Endodermal cell (in vitro differentiated cells): ENCODE data around the gene YAP1. TPM values are rescaled to one million over a fixed set of nuclear protein-coding genes. Genes with fewer than 3 reads are reported as not detected.

Experiments
- DNase-seq: peaks from one replicate; pipeline ENCODE4 v3.0.0-alpha.2; 2017
- H3K27ac ChIP-seq: 2 replicates; pipeline ENCODE4 v1.5.1; 2013; ENCODE audit warnings: mild to moderate bottlenecking, low read depth, low read length, moderate library complexity
- H3K27me3 ChIP-seq: 2 replicates; pipeline ENCODE4 v1.6.1; 2013; ENCODE audit warnings: mild to moderate bottlenecking, low read length, moderate library complexity; ENCODE audit not compliant: insufficient read depth, control insufficient read depth, poor library complexity, severe bottlenecking
- H3K36me3 ChIP-seq: 2 replicates; pipeline ENCODE4 v1.7.0; 2013; ENCODE audit warnings: mild to moderate bottlenecking, low read length, moderate library complexity; ENCODE audit not compliant: control insufficient read depth, insufficient read depth
- H3K4me1 ChIP-seq: one replicate; pipeline ENCODE4 v1.7.0; 2013; ENCODE audit warnings: low read length; ENCODE audit not compliant: control insufficient read depth, insufficient read depth
- H3K4me3 ChIP-seq: 2 replicates; pipeline ENCODE4 v1.5.1; 2013; ENCODE audit warnings: mild to moderate bottlenecking, low read length, moderate library complexity
- H3K9ac ChIP-seq: 2 replicates; pipeline ENCODE4 v1.6.1; 2013; ENCODE audit warnings: mild to moderate bottlenecking, low read length, moderate library complexity; ENCODE audit not compliant: poor library complexity, severe bottlenecking; ENCODE audit errors: extremely low read depth
- H3K9me3 ChIP-seq: 2 replicates; pipeline ENCODE4 v1.6.1; 2013; ENCODE audit warnings: mild to moderate bottlenecking, low read length, moderate library complexity; ENCODE audit not compliant: control insufficient read depth
- H3K27ac Mint-ChIP-seq: 2 replicates; pipeline ENCODE4 v1.8.0; 2020; ENCODE audit warnings: mixed read lengths
- H3K27me3 Mint-ChIP-seq: 2 replicates; pipeline ENCODE4 v1.8.0; 2021; ENCODE audit warnings: mild to moderate bottlenecking, mixed read lengths; ENCODE audit not compliant: insufficient read depth
- H3K36me3 Mint-ChIP-seq: 2 replicates; pipeline ENCODE4 v1.8.0; 2020; ENCODE audit warnings: low read depth, mixed read lengths
- H3K4me1 Mint-ChIP-seq: 2 replicates; pipeline ENCODE4 v1.8.0; 2020; ENCODE audit warnings: mixed read lengths
- H3K4me3 Mint-ChIP-seq: 2 replicates; pipeline ENCODE4 v1.8.0; 2020; ENCODE audit warnings: mild to moderate bottlenecking, moderate library complexity, mixed read lengths
- H3K9me3 Mint-ChIP-seq: 2 replicates; pipeline ENCODE4 v1.8.0; 2020; ENCODE audit warnings: mild to moderate bottlenecking, mixed read lengths
- CTCF ChIP-seq: fragments of 200-600 bp; sonication (generic); conservative IDR thresholded peaks from 2 replicates; pipeline ENCODE4 v1.5.0; 2021; ENCODE audit warnings: antibody characterized with exemption, mild to moderate bottlenecking
- WGBS, 2 experiments: methylation state at CpG; one replicate each; pipeline versions ENCODE4 v1.1.5 to v1.1.7; 2013; ENCODE audit warnings: missing lambda C conversion rate in 2 of 2, mixed read lengths in 1 of 2; ENCODE audit not compliant: insufficient coverage in 1 of 2, insufficient read length in 1 of 2; 5-methylcytosine and 5-hydroxymethylcytosine counted together
- total RNA-seq, 2 donors: library from RNA; stranded (reverse); fragmentation: NEBNext Ultra II Directional in 1 of 2; extraction: Animal tissue kit (Norgen Biotek cat#: 25700) in 1 of 2; gene quantifications; 2 replicates in 1 of 2; 3 replicates in 1 of 2; pipeline ENCODE4 v1.2.1, GENCODE V29; 2021

The YAP1 gene
- total RNA-seq, 2 donors from 2014 or later: 224 to 228 TPM

- H3K27me3 ChIP-seq: no peaks in the 10 kb centered on the region
- H3K36me3 Mint-ChIP-seq: peaks cover 79% of the 10 kb centered on the region
- H3K9me3 Mint-ChIP-seq: no peaks in the 10 kb centered on the region
- H3K27me3 Mint-ChIP-seq: no peaks in the 10 kb centered on the region
- no peak for DNase-seq
- WGBS, 2 experiments: 83 to 93% methylated on average over 1 to 2 of the region's 2 CpGs
- H3K36me3 ChIP-seq: peaks cover 88% of the 10 kb centered on the region
- peaks cover 17% of the 10 kb centered on the region for H3K4me1 Mint-ChIP-seq
- H3K27ac ChIP-seq: no peak overlapping the region
- no peak overlapping the region for H3K9ac ChIP-seq
- no peak for TF ChIP-seq CTCF
- no peak overlapping the region for H3K4me3 Mint-ChIP-seq
- H3K4me1 ChIP-seq: no peaks in the 10 kb centered on the region
- H3K9me3 ChIP-seq: peaks cover 12% of the 10 kb centered on the region
- H3K27ac Mint-ChIP-seq: no peak overlapping the region
- H3K4me3 ChIP-seq: no peak overlapping the region
These were observed 98.6 kb downstream of the YAP1 start for GRCh38 chr11:102208835-102209234.

GRCh38 chr11:102214623-102215022 is 104.4 kb downstream of the YAP1 start:
- DNase-seq: no peak
- Mint-ChIP-seq H3K4me1 (no peaks in the 10 kb centered on the region), H3K27me3 (no peaks in the 10 kb centered on the region), H3K9me3 (no peaks in the 10 kb centered on the region), H3K27ac (no peak overlapping the region), H3K4me3 (no peak overlapping the region), H3K36me3 (peaks cover 73% of the 10 kb centered on the region)
- Histone ChIP-seq H3K9me3 (peaks cover 9% of the 10 kb centered on the region), H3K27me3 (no peaks in the 10 kb centered on the region), H3K4me1 (no peaks in the 10 kb centered on the region), H3K36me3 (peaks cover 92% of the 10 kb centered on the region), H3K9ac (no peak overlapping the region), H3K27ac (no peak overlapping the region), H3K4me3 (no peak overlapping the region)
- no peak for TF ChIP-seq CTCF

- no peak overlapping the region for H3K27ac Mint-ChIP-seq
- Histone ChIP-seq H3K27ac (no peak overlapping the region), H3K4me1 (no peaks in the 10 kb centered on the region), H3K4me3 (no peak overlapping the region), H3K9ac (no peak overlapping the region), H3K9me3 (no peaks in the 10 kb centered on the region), H3K27me3 (no peaks in the 10 kb centered on the region), H3K36me3 (peaks cover 91% of the 10 kb centered on the region)
- TF ChIP-seq CTCF: no peak
- no peak overlapping the region for H3K4me3 Mint-ChIP-seq
- DNase-seq: no peak
- WGBS, 2 experiments: 80 to 94% methylated on average over 1 to 2 of the region's 2 CpGs
- no peaks in the 10 kb centered on the region for H3K27me3 Mint-ChIP-seq
- no peaks in the 10 kb centered on the region for H3K4me1 Mint-ChIP-seq
- peaks cover 67% of the 10 kb centered on the region for H3K36me3 Mint-ChIP-seq
- H3K9me3 Mint-ChIP-seq: no peaks in the 10 kb centered on the region
These were observed 106.3 kb downstream of the YAP1 start for GRCh38 chr11:102216433-102217075.
